Activated CD8-positive, alpha-beta T cell treated with anti-CD3 and anti-CD28 coated beads for 36 hours (primary cell): ENCODE data around the gene PIGH. TPM values are rescaled to one million over a fixed set of nuclear protein-coding genes. Genes with fewer than 3 reads are reported as not detected.

Experiments used
- ATAC-seq: fragments of 200-7000 bp; cut with Tn5 transposase; one replicate; pipeline ENCODE4 v1.10.0; 2021; ENCODE audit warnings: mild to moderate bottlenecking, moderate library complexity
- CTCF ChIA-PET: fragments of 350-600 bp; sonication (Branson Sonifier 250); formaldehyde crosslinking; loops from one replicate; lab custom pipeline; 2021; ENCODE audit warnings: antibody characterized with exemption; lab: Charles Lee
- POLR2A ChIA-PET: fragments of 350-600 bp; sonication (Branson Sonifier 250); formaldehyde crosslinking; loops from one replicate; lab custom pipeline; 2021; ENCODE audit warnings: antibody characterized with exemption; lab: Charles Lee
- DNase-seq: peaks from one replicate; pipeline ENCODE4 v3.0.0-alpha.2; 2020
- H3K27ac Mint-ChIP-seq: one replicate; pipeline ENCODE4 v1.8.0; 2021; ENCODE audit warnings: mild to moderate bottlenecking, mixed read lengths
- H3K27me3 Mint-ChIP-seq: one replicate; pipeline ENCODE4 v1.8.0; 2021; ENCODE audit warnings: mixed read lengths
- H3K36me3 Mint-ChIP-seq: one replicate; pipeline ENCODE4 v1.8.0; 2021; ENCODE audit warnings: low read depth, mixed read lengths
- H3K4me1 Mint-ChIP-seq: one replicate; pipeline ENCODE4 v1.8.0; 2021; ENCODE audit warnings: low read depth, mixed read lengths
- H3K4me3 Mint-ChIP-seq: one replicate; pipeline ENCODE4 v1.8.0; 2021; ENCODE audit warnings: mild to moderate bottlenecking, moderate library complexity, mixed read lengths
- H3K9me3 Mint-ChIP-seq: one replicate; pipeline ENCODE4 v1.8.0; 2021; ENCODE audit warnings: mixed read lengths
- intact Hi-C: fragments of 100-400 bp; cut with micrococcal nuclease; formaldehyde crosslinking; loops from one replicate; pipeline ENCODE4 v1.10.0; 2022
- total RNA-seq, 2 experiments: library from RNA; stranded (reverse); gene quantifications; one replicate each; pipeline ENCODE4 v1.2.3, GENCODE V29; 2021
- TF ChIP-seq, protein P1 (sequence below): fragments of 200-600 bp; IDR thresholded peaks from one replicate; pipeline ENCODE4 v1.8.0; 2022; ENCODE audit warnings: antibody characterized with exemption, mild to moderate bottlenecking

The PIGH gene
- total RNA-seq, 2 experiments from 2014 or later: 20.3 to 21.9 TPM

DNA sequence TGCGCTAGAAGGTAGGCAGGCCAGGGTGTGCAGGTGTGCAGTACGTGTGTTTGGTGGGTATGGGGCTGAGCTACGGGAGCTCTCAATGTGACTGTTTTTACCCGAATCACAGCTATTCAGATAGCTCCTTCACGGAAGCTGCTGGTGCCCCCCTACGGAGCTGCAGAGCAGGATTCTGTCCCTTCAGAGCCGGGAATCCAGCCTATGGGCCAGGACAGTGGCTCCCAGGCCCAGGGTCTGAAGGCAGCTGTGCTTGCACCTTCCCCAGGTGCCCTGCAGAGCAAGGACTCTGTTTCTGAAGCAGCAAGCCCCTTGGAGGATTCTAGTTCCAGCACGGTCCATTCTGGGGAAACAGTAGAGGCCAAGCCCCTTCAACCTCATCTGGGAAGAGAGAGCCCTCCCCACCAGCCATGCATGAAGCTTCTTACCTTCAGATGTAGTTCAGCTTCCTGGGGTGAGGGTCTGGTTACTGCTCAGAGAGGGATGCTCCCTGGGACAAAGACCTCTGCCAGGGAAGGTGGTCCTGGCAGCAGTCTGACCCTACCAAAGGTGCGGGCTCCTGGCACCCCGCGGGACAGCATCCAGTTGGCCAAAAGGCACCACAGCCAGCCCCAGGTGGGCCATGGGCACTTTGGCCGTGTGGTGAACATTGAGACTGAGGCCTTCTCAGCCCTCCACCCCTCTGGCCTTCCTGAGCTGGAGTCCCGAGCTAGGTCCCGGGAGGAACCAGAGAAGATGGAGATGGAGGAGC, 37.9 kb downstream of the PIGH start:
- TF ChIP-seq, protein P1, sequence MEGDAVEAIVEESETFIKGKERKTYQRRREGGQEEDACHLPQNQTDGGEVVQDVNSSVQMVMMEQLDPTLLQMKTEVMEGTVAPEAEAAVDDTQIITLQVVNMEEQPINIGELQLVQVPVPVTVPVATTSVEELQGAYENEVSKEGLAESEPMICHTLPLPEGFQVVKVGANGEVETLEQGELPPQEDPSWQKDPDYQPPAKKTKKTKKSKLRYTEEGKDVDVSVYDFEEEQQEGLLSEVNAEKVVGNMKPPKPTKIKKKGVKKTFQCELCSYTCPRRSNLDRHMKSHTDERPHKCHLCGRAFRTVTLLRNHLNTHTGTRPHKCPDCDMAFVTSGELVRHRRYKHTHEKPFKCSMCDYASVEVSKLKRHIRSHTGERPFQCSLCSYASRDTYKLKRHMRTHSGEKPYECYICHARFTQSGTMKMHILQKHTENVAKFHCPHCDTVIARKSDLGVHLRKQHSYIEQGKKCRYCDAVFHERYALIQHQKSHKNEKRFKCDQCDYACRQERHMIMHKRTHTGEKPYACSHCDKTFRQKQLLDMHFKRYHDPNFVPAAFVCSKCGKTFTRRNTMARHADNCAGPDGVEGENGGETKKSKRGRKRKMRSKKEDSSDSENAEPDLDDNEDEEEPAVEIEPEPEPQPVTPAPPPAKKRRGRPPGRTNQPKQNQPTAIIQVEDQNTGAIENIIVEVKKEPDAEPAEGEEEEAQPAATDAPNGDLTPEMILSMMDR: no peak
- Mint-ChIP-seq H3K4me1 (no peaks in the 10 kb centered on the region), H3K27me3 (no peaks in the 10 kb centered on the region), H3K9me3 (no peaks in the 10 kb centered on the region), H3K4me3 (no peak overlapping the region), H3K36me3 (no peaks in the 10 kb centered on the region), H3K27ac (no peak overlapping the region)
- CTCF ChIA-PET: interaction anchor here (1.0 to 2.9 kb wide), 4 partner anchors 9 to 95 kb away, joined by 3 to 19 read pairs (median 9); no protein-coding TSS in a partner anchor
- ATAC-seq: no peak
- no peak for DNase-seq
- POLR2A ChIA-PET: no interaction called here
- intact Hi-C loops: no loop called here

DNA sequence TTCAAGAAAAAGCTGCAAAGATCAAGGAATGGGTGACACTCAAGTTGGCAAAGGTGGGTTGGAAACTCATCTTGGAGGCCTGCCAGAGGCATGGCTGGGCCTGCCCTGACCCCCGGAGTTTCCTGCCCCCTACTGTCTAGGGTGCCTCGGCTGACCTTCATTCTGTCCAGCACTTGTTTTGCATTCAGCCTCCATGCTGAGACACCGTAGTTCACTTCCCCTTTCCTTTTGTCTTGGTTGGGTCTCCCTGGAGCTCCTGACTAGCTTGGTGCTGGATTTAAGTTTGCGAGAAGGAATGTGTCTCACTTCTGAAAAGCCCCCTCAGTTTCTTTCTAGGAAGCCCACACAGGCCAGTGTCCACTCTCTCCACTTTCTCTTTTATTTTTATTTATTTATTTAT, 40.4 kb downstream of the PIGH start:
- ATAC-seq (no peak), DNase-seq (no peak)
- Mint-ChIP-seq H3K27ac (no peak overlapping the region), H3K4me3 (no peak overlapping the region), H3K4me1 (peaks cover 3% of the 10 kb centered on the region), H3K27me3 (no peaks in the 10 kb centered on the region), H3K9me3 (no peaks in the 10 kb centered on the region), H3K36me3 (no peaks in the 10 kb centered on the region)
- ChIA-PET POLR2A (no interaction called here), CTCF (interaction anchor here (4.8 kb wide), 1 partner anchor 12 kb away, joined by 36 read pairs; no protein-coding TSS in a partner anchor)
- TF ChIP-seq, protein P1: no peak
- intact Hi-C loops: no loop called here

DNA sequence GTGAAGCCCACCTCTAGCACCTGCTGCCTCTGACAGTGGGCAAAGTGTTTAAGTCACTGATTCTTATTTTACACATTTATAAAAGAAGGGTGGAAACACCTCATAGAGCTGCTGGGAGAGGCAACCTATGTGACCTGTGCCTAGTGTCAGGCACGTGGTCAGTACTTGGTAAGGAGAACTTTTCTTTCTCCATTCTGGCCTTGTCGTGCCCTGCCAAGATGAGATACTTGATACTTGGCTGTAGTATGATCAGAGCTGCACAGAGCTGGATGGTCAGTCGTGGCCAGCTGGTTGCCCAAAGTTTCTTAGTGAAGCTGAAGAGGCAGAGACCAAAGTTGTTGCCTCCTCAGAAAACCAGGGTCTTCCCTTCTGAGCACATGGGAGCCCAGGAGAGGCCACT, 42.4 kb downstream of the PIGH start:
- H3K4me3 Mint-ChIP-seq: no peak overlapping the region
- DNase-seq (no peak), ATAC-seq (no peak)
- ChIA-PET CTCF (interaction anchor here (1.1 to 4.8 kb wide), 5 partner anchors 14 to 142 kb away, joined by 3 to 36 read pairs (median 14); no protein-coding TSS in a partner anchor), POLR2A (no interaction called here)
- TF ChIP-seq, protein P1: no peak
- H3K27me3 Mint-ChIP-seq: no peaks in the 10 kb centered on the region
- H3K36me3 Mint-ChIP-seq: no peaks in the 10 kb centered on the region
- peaks cover 3% of the 10 kb centered on the region for H3K4me1 Mint-ChIP-seq
- H3K27ac Mint-ChIP-seq: no peak overlapping the region
- intact Hi-C loops: no loop called here
- no peaks in the 10 kb centered on the region for H3K9me3 Mint-ChIP-seq

DNA sequence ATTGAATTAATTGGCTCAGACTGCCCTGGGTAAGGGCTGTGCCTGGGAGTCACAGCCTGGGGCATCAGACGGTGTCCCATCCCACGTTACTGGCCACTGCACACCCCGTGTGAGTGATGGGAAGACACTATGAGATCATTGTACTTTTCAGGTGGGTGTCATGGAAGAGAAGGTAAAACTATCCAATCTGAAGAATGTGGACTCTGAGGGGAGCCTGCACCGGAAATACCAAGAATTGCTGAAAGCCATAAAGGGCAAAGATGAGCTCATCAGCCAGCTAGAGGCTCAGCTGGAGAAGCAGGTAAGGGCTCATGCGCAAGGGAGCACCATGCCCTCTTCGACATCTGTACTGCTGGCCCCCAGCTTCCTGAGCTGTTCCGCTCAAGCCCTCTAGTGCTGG, 43.0 kb downstream of the PIGH start:
- POLR2A ChIA-PET: no interaction called here

More for the DNA sequence above, 43.0 kb downstream of the PIGH start:
- Mint-ChIP-seq H3K27ac (no peak overlapping the region), H3K36me3 (no peaks in the 10 kb centered on the region), H3K4me1 (peaks cover 3% of the 10 kb centered on the region), H3K4me3 (no peak overlapping the region), H3K27me3 (no peaks in the 10 kb centered on the region), H3K9me3 (no peaks in the 10 kb centered on the region)
- CTCF ChIA-PET: interaction anchor here (1.1 to 4.8 kb wide), 5 partner anchors 14 to 141 kb away, joined by 3 to 36 read pairs (median 14); no protein-coding TSS in a partner anchor
- peak; percentile 34 for DNase-seq
- intact Hi-C loops: no loop called here
- TF ChIP-seq, protein P1: no peak
- ATAC-seq: peak; percentile 82
